Thyroid gland (tissue), 4 donors: ENCODE data around the gene KCNH6. TPM values are rescaled to one million over a fixed set of nuclear protein-coding genes. Genes with fewer than 3 reads are reported as not detected.

Experiments used
- DNase-seq, 2 donors: peaks; one replicate each; pipeline ENCODE4 v3.0.0-alpha.2; 2019
- H3K27ac ChIP-seq, 3 donors: fragments of 200-600 bp; sonication (generic); 1 replicate in 2 of 3; 2 replicates in 1 of 3; pipeline ENCODE4 v1.5.1; 2016 to 2019; ENCODE audit warnings: mild to moderate bottlenecking in 1 of 3, moderate library complexity in 1 of 3
- H3K27me3 ChIP-seq: fragments of 200-600 bp; sonication (generic); one replicate; pipeline ENCODE4 v1.5.1; 2019
- H3K36me3 ChIP-seq, 2 donors: fragments of 200-600 bp; sonication (generic); one replicate each; pipeline ENCODE4 v1.5.1; 2016 to 2019
- H3K4me1 ChIP-seq, 2 donors: fragments of 200-600 bp; sonication (generic); one replicate each; pipeline ENCODE4 v1.5.1; 2017 to 2019
- H3K4me3 ChIP-seq, 3 donors: fragments of 200-600 bp; sonication (generic); replicated peaks in 1 of 3; 1 replicate in 2 of 3; 2 replicates in 1 of 3; pipeline ENCODE4 v1.5.1; 2016; ENCODE audit warnings: mild to moderate bottlenecking in 1 of 3
- H3K9me3 ChIP-seq: fragments of 200-600 bp; sonication (generic); one replicate; pipeline ENCODE4 v1.5.1; 2017
- POLR2A ChIP-seq, 2 donors: fragments of 450-650 bp; IDR thresholded peaks; one replicate each; pipeline ENCODE4 v1.6.1; 2017; ENCODE audit warnings: antibody characterized with exemption in 2 of 2, mild to moderate bottlenecking in 2 of 2, moderate library complexity in 1 of 2
- WGBS, 2 donors: methylation state at CpG; one replicate each; pipeline ENCODE4 v1.1.5; 2017; 5-methylcytosine and 5-hydroxymethylcytosine counted together
- intact Hi-C: fragments of 100-400 bp; cut with DNase I; formaldehyde crosslinking; loops from one replicate; pipeline ENCODE4 v1.15.1; 2023
- total RNA-seq, 4 donors: library from RNA; depleted of rRNA; stranded (reverse); fragments of >200 nt; gene quantifications; one replicate each; pipeline ENCODE4 v1.2.3, GENCODE V29; 2016
- TF ChIP-seq, protein P1 (sequence below), 6 experiments: fragments of 200-600 bp in 3 of 6; fragments of 450-650 bp in 3 of 6; sonication (generic) in 3 of 6; IDR thresholded peaks; one replicate each; pipeline ENCODE4 v1.5.1; 2016 to 2019; ENCODE audit warnings: antibody characterized with exemption in 6 of 6, mild to moderate bottlenecking in 2 of 6, inconsistent platforms in 1 of 6, moderate library complexity in 1 of 6

KCNH6 gene
- total RNA-seq, 4 donors from 2014 or later, result 0.67 TPM; not detected in 3

DNA sequence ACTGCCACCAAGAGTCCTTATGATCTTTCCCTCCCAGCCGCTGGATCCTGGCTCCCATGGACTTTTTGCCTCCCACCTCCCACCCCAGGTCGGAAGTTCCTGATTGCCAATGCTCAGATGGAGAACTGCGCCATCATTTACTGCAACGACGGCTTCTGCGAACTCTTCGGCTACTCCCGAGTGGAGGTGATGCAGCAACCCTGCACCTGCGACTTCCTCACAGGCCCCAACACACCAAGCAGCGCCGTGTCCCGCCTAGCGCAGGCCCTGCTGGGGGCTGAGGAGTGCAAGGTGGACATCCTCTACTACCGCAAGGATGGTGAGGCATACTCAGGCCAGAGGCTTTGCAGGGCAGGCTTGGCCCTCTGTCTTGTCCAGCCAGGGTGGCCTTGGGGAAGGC lies 893 bp downstream of the KCNH6 start:
- Histone ChIP-seq H3K36me3 (no peaks in the 10 kb centered on the region), H3K9me3 (no peaks in the 10 kb centered on the region), H3K27ac (no peak overlapping the region), H3K27me3 (no peaks in the 10 kb centered on the region), H3K4me3 (no peak overlapping the region), H3K4me1 (peaks cover 3 to 8% of the 10 kb centered on the region in 2 donors)
- intact Hi-C loops, result no loop called here
- no peak for DNase-seq
- TF ChIP-seq, protein P1, sequence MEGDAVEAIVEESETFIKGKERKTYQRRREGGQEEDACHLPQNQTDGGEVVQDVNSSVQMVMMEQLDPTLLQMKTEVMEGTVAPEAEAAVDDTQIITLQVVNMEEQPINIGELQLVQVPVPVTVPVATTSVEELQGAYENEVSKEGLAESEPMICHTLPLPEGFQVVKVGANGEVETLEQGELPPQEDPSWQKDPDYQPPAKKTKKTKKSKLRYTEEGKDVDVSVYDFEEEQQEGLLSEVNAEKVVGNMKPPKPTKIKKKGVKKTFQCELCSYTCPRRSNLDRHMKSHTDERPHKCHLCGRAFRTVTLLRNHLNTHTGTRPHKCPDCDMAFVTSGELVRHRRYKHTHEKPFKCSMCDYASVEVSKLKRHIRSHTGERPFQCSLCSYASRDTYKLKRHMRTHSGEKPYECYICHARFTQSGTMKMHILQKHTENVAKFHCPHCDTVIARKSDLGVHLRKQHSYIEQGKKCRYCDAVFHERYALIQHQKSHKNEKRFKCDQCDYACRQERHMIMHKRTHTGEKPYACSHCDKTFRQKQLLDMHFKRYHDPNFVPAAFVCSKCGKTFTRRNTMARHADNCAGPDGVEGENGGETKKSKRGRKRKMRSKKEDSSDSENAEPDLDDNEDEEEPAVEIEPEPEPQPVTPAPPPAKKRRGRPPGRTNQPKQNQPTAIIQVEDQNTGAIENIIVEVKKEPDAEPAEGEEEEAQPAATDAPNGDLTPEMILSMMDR (IDR thresholded peaks at IDR 0.05), result no peak
- TF ChIP-seq POLR2A (IDR thresholded peaks at IDR 0.05), result no peak
- WGBS, 2 donors, result 90% methylated on average over 14 of the region's 14 CpGs

DNA sequence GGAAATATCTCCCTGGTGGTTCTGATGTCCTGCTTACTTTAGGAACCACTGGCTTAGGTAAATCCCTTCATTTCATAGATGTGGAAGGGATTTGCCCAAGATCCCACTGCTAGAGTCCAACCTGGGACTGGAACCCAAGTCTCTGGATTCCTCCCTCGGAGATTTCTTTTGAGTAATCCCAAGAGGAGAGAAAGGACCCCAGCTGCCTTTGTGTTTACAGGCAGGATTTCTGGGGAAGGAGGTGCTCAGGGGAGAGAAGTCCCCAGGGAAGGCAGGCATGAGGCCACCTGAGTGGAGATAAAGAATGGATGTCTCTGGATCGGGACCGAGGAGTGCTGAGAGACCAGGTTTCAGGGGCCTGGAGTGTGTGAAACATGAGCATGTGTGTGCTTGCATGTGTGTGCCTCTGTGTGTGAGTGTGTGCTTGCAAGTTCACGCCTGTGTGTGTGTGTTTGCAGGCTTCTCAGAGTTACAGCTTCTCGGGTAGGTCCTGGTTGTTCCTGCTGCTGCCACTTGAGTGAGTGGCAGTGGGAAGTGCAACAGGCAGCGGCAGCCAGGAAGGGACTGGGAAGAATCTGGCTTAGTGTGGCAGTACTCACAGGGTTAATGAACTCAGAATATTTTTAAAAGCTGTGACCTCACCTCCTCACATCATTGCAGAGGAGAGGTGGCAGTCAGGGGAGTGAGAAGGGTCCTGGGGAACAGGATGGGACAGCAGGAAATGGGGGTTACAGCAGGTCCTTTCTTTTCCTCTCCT lies 2.2 kb downstream of the KCNH6 start:
- Histone ChIP-seq H3K36me3 (no peaks in the 10 kb centered on the region), H3K4me1 (peaks cover 3 to 8% of the 10 kb centered on the region in 2 donors), H3K27ac (no peak overlapping the region), H3K4me3 (no peak overlapping the region), H3K9me3 (no peaks in the 10 kb centered on the region), H3K27me3 (no peaks in the 10 kb centered on the region)
- no peak for DNase-seq
- WGBS, 2 donors, result 39 to 58% methylated on average over 5 to 6 of the region's 6 CpGs
- intact Hi-C loops, result no loop called here
- TF ChIP-seq, protein P1 (IDR thresholded peaks at IDR 0.05), result no peak
- no peak for TF ChIP-seq POLR2A (IDR thresholded peaks at IDR 0.05)

DNA sequence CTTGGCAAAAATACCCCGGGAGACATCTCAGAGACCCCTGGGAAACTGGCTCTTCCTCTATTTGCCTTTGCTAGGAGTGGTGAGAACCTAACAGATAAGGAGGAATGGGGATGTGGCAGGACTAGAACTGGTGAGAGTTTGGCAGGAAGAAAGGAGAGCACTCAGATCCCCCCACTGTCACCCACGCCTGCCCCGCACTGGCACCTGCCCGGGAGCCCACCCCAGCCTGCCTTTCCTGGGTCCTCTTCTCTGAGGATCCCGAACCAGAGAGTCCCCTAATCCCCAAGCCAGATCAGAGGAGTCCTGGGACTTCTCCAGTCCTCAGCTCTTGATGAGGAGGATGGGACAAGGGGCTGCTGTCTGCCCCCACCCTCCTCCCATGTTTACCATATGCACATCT lies 3.7 kb downstream of the KCNH6 start:
- no peaks in the 10 kb centered on the region for H3K36me3 ChIP-seq
- H3K4me3 ChIP-seq, result no peak overlapping the region
- no peak for TF ChIP-seq POLR2A (IDR thresholded peaks at IDR 0.05)
- TF ChIP-seq, protein P1 (IDR thresholded peaks at IDR 0.05), result no peak
- DNase-seq, result no peak
- intact Hi-C loops, result no loop called here
- no peak overlapping the region for H3K27ac ChIP-seq
- H3K27me3 ChIP-seq, result no peaks in the 10 kb centered on the region
- peaks cover 3 to 8% of the 10 kb centered on the region in 2 donors for H3K4me1 ChIP-seq
- 60 to 72% methylated on average over 1 to 5 of the region's 5 CpGs for WGBS, 2 donors
- H3K9me3 ChIP-seq, result no peaks in the 10 kb centered on the region

DNA sequence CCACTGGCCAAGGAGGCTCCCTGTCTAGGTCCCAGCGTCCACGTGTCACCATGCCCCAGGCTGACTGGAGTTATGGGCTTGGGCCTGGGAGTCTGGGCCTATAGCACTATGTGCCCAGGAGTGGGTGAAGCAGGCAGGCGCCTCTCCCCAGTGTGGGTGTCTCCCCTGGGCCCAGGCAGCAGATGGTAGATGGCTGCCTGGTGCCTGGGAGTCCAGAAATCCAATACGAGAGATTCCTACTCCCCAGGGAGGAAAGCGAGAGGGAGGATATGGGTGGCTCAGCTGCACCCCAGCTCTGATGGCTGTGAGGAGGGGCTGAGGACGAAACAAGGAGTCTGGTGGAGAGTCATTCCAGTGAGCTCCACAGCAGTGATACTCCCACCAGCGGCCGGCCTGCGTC lies 5.0 kb downstream of the KCNH6 start:
- peaks cover 3% of the 10 kb centered on the region in 2 donors for H3K4me1 ChIP-seq
- TF ChIP-seq, protein P1 (IDR thresholded peaks at IDR 0.05), result no peak
- TF ChIP-seq POLR2A (IDR thresholded peaks at IDR 0.05), result no peak
- no peak overlapping the region for H3K4me3 ChIP-seq
- 86 to 100% methylated on average over 2 to 9 of the region's 9 CpGs for WGBS, 2 donors
- intact Hi-C loops, result no loop called here
- H3K27ac ChIP-seq, result no peak overlapping the region
- no peaks in the 10 kb centered on the region for H3K9me3 ChIP-seq
- H3K27me3 ChIP-seq, result no peaks in the 10 kb centered on the region
- no peak for DNase-seq
- H3K36me3 ChIP-seq, result no peaks in the 10 kb centered on the region

DNA sequence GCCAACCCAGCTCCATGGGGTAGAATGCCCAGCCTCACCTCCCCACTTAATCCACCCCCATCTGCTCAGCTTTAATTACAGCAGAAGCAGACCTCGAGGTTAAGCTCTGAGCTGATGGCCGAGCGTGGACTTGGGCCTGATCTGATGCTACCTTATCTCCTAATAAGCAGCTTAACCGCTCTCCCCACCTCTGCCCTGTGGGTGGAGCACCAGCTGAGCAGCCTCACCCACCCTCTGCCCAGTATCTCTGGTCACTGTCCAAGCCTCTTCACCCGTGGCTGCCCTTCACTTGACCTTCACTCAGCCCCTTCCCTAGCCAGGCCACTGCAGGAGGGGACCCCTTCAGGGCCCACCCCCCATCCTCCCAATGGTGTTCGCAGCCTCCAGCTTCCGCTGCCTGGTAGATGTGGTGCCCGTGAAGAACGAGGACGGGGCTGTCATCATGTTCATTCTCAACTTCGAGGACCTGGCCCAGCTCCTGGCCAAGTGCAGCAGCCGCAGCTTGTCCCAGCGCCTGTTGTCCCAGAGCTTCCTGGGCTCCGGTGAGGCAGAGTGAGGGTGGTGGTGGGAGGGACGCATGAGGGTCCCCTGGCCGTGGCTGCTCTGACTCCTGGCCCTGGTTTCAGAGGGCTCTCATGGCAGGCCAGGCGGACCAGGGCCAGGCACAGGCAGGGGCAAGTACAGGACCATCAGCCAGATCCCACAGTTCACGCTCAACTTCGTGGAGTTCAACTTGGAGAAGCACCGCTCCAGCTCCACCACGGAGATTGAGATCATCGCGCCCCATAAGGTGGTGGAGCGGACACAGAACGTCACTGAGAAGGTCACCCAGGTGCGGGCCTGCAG lies 6.8 kb downstream of the KCNH6 start:
- Histone ChIP-seq H3K36me3 (no peaks in the 10 kb centered on the region), H3K27me3 (no peaks in the 10 kb centered on the region), H3K27ac (no peak overlapping the region), H3K9me3 (no peaks in the 10 kb centered on the region), H3K4me3 (no peak overlapping the region), H3K4me1 (no peaks in the 10 kb centered on the region)
- DNase-seq, result no peak
- intact Hi-C loops, result no loop called here
- WGBS, 2 donors, result 84 to 85% methylated on average over 5 to 21 of the region's 26 CpGs
- TF ChIP-seq POLR2A (IDR thresholded peaks at IDR 0.05), result no peak
- TF ChIP-seq, protein P1 (IDR thresholded peaks at IDR 0.05), result no peak
